PC-3 (cell line): ENCODE data around the gene RXYLT1.

Source experiments
- CTCF ChIP-seq: fragments of 300-600 bp; sonication (generic); conservative IDR thresholded peaks from 2 replicates; pipeline ENCODE4 v1.5.1; 2017; ENCODE audit warnings: antibody characterized with exemption, low read depth, mild to moderate bottlenecking, low read length
- EZH2 ChIP-seq: fragments of 300-600 bp; sonication (generic); IDR thresholded peaks from one replicate; pipeline ENCODE4 v1.6.1; 2017; ENCODE audit warnings: antibody characterized with exemption, mild to moderate bottlenecking, low read length; ENCODE audit not compliant: unreplicated experiment
- EZH2phosphoT487 ChIP-seq: fragments of 300-600 bp; sonication (generic); IDR thresholded peaks from 2 replicates; pipeline ENCODE4 v1.6.1; 2018; ENCODE audit warnings: mild to moderate bottlenecking, antibody characterized with exemption, low read length, borderline replicate concordance

GRCh38 chr12:63838411-63838810 is 58.7 kb downstream of the RXYLT1 start:
- no peak for TF ChIP-seq EZH2
- no peak for TF ChIP-seq EZH2phosphoT487
- TF ChIP-seq CTCF = no peak
